Testis (tissue), 2 donors: ENCODE data around the gene SHCBP1L.

Experiments used
- CTCF ChIP-seq, 3 experiments: fragments of 450-650 bp in 2 of 3; fragments of 200-600 bp in 1 of 3; sonication (generic) in 1 of 3; IDR thresholded peaks; one replicate each; pipeline ENCODE4 v1.5.1; 2016 to 2019; ENCODE audit warnings: antibody characterized with exemption in 3 of 3, mild to moderate bottlenecking in 2 of 3, moderate library complexity in 1 of 3
- POLR2A ChIP-seq: fragments of 450-650 bp; IDR thresholded peaks from one replicate; pipeline ENCODE4 v1.6.1; 2017; ENCODE audit warnings: antibody characterized with exemption, mild to moderate bottlenecking, moderate library complexity

DNA sequence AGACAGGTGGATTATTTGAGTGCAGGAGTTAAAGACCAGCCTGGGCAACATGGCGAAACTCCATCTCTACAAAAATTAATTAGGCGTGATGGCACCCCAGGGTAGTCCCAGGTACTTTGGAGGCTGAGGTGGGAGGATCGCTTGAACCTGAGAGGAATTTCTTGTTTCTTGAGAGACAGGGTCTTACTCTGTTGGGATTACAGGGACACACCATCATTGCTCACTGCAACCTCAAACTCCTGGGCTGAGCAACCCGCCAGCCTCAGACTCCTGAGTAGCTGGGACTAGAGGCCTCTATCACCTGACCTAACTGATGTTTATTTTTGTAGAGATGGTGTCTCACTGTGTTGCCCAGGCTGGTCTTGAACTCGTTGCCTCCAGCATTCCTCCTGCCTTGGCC is 89.0 kb downstream of the SHCBP1L start:
- no peak for TF ChIP-seq POLR2A
- TF ChIP-seq CTCF (IDR thresholded peaks at IDR 0.05): no peak
